WTC11 (cell line): Measurements from ENCODE around the gene BNC2. TPM values are rescaled to one million over a fixed set of nuclear protein-coding genes. Genes with fewer than 3 reads are reported as not detected.

Source experiments
- ATAC-seq: fragments of 200-7000 bp; cut with Tn5 transposase; 2 replicates; pipeline ENCODE4 v1.10.0; 2021; ENCODE audit warnings: mild to moderate bottlenecking, moderate library complexity
- CTCF ChIA-PET: fragments of 300-600 bp; sonication (Branson Sonifier 250); formaldehyde crosslinking; loops from one replicate; lab custom pipeline; 2021; ENCODE audit warnings: antibody characterized with exemption; lab: Charles Lee
- POLR2A ChIA-PET: fragments of 350-600 bp; sonication (Branson Sonifier 250); formaldehyde crosslinking; loops from one replicate; lab custom pipeline; 2021; ENCODE audit warnings: antibody characterized with exemption; lab: Charles Lee
- DNase-seq: peaks from one replicate; pipeline ENCODE4 v3.0.0; 2021; ENCODE audit warnings: low spot score
- H3K27ac Mint-ChIP-seq: 2 replicates; pipeline ENCODE4 v1.8.0; 2021; ENCODE audit warnings: mixed read lengths
- H3K27me3 Mint-ChIP-seq: 2 replicates; pipeline ENCODE4 v1.8.0; 2021; ENCODE audit warnings: low read depth, mild to moderate bottlenecking, moderate library complexity, mixed read lengths
- H3K36me3 Mint-ChIP-seq: 2 replicates; pipeline ENCODE4 v1.8.0; 2021; ENCODE audit warnings: mixed read lengths
- H3K4me1 Mint-ChIP-seq: 2 replicates; pipeline ENCODE4 v1.8.0; 2022; ENCODE audit warnings: mixed read lengths
- H3K4me3 Mint-ChIP-seq: 2 replicates; pipeline ENCODE4 v1.8.0; 2021; ENCODE audit warnings: mild to moderate bottlenecking, moderate library complexity, mixed read lengths
- H3K9me3 Mint-ChIP-seq: 2 replicates; pipeline ENCODE4 v1.8.0; 2021; ENCODE audit warnings: mixed read lengths
- CREB1 ChIP-seq: sonication (generic); formaldehyde crosslinking; IDR thresholded peaks from 2 replicates; pipeline ENCODE4 v1.8.0; 2023; ENCODE audit warnings: mild to moderate bottlenecking, missing genetic modification reagents
- ETV6 ChIP-seq: sonication (generic); formaldehyde crosslinking; IDR thresholded peaks from 2 replicates; pipeline ENCODE4 v1.8.1; 2022; ENCODE audit warnings: mild to moderate bottlenecking, missing genetic modification reagents
- FOXJ3 ChIP-seq: sonication (generic); formaldehyde crosslinking; IDR thresholded peaks from 2 replicates; pipeline ENCODE4 v1.9.0; 2021; ENCODE audit warnings: missing genetic modification reagents, mild to moderate bottlenecking, borderline replicate concordance
- GRHL2 ChIP-seq: fragments of 250-450 bp; sonication (Bioruptor Pico); IDR thresholded peaks from 2 replicates; pipeline ENCODE4 v1.8.0; 2022; ENCODE audit warnings: mild to moderate bottlenecking, moderate library complexity; ENCODE audit not compliant: insufficient replicate concordance, severe bottlenecking
- HMGA2 ChIP-seq: fragments of 250-450 bp; sonication (Bioruptor Pico); IDR thresholded peaks from 2 replicates; pipeline ENCODE4 v1.4.0; 2021; ENCODE audit warnings: mild to moderate bottlenecking, moderate library complexity
- JAZF1 ChIP-seq: fragments of 250-450 bp; sonication (Bioruptor Pico); IDR thresholded peaks from 2 replicates; pipeline ENCODE4 v1.9.0; 2021; ENCODE audit warnings: moderate library complexity, mild to moderate bottlenecking, inconsistent platforms
- JUN ChIP-seq: sonication (generic); formaldehyde crosslinking; IDR thresholded peaks from 2 replicates; pipeline ENCODE4 v1.8.0; 2023; ENCODE audit warnings: mild to moderate bottlenecking, missing genetic modification reagents
- NFE2L1 ChIP-seq: sonication (generic); formaldehyde crosslinking; IDR thresholded peaks from 2 replicates; pipeline ENCODE4 v1.8.1; 2023; ENCODE audit warnings: missing genetic modification reagents
- NR1H2 ChIP-seq: sonication (generic); formaldehyde crosslinking; IDR thresholded peaks from 2 replicates; pipeline ENCODE4 v1.9.0; 2021; ENCODE audit warnings: mild to moderate bottlenecking, moderate library complexity, missing genetic modification reagents
- PRRX2 ChIP-seq: fragments of 250-450 bp; sonication (Bioruptor Pico); IDR thresholded peaks from 2 replicates; pipeline ENCODE4 v1.8.0; 2021; ENCODE audit warnings: mild to moderate bottlenecking
- SMAD3 ChIP-seq: sonication (generic); formaldehyde crosslinking; IDR thresholded peaks from 2 replicates; pipeline ENCODE4 v1.8.0; 2022; ENCODE audit warnings: missing genetic modification reagents, mild to moderate bottlenecking, borderline replicate concordance
- ZBTB21 ChIP-seq: sonication (generic); formaldehyde crosslinking; IDR thresholded peaks from 2 replicates; pipeline ENCODE4 v1.8.1; 2023; ENCODE audit warnings: mild to moderate bottlenecking, missing genetic modification reagents, borderline replicate concordance
- ZNF317 ChIP-seq: sonication (generic); formaldehyde crosslinking; IDR thresholded peaks from 2 replicates; pipeline ENCODE4 v1.8.1; 2023; ENCODE audit warnings: low read depth, mild to moderate bottlenecking, moderate library complexity, missing genetic modification reagents, borderline replicate concordance
- ZNF423 ChIP-seq: fragments of 250-450 bp; sonication (Bioruptor Pico); IDR thresholded peaks from 2 replicates; pipeline ENCODE4 v2.1.2; 2022; ENCODE audit warnings: mild to moderate bottlenecking, moderate library complexity
- total RNA-seq: library from RNA; stranded (reverse); gene quantifications from 3 replicates; pipeline ENCODE4 v1.2.3, GENCODE V29; 2021
- TF ChIP-seq, protein P1 (sequence below): sonication (generic); formaldehyde crosslinking; IDR thresholded peaks from 2 replicates; pipeline ENCODE4 v1.8.1; 2023; ENCODE audit warnings: mild to moderate bottlenecking, missing genetic modification reagents, moderate library complexity
- TF ChIP-seq, protein P2 (sequence below): fragments of 250-450 bp; sonication (Bioruptor Pico); IDR thresholded peaks from 2 replicates; pipeline ENCODE4 v2.1.2; 2022; ENCODE audit warnings: mild to moderate bottlenecking, moderate library complexity
- TF ChIP-seq, protein P3 (sequence below): sonication (generic); formaldehyde crosslinking; IDR thresholded peaks from 2 replicates; pipeline ENCODE4 v1.8.1; 2022; ENCODE audit warnings: low read depth, missing genetic modification reagents, borderline replicate concordance
- TF ChIP-seq, protein P4 (sequence below): sonication (generic); formaldehyde crosslinking; IDR thresholded peaks from 2 replicates; pipeline ENCODE4 v1.8.1; 2023; ENCODE audit warnings: mild to moderate bottlenecking, missing genetic modification reagents
- TF ChIP-seq, protein P5 (sequence below): fragments of 250-450 bp; sonication (Bioruptor Pico); IDR thresholded peaks from 2 replicates; pipeline ENCODE4 v1.9.0; 2021; ENCODE audit warnings: mild to moderate bottlenecking
- TF ChIP-seq, protein P6 (sequence below): sonication (generic); formaldehyde crosslinking; IDR thresholded peaks from 2 replicates; pipeline ENCODE4 v1.8.1; 2023; ENCODE audit warnings: mild to moderate bottlenecking, missing genetic modification reagents
- TF ChIP-seq, protein P7 (sequence below): sonication (generic); formaldehyde crosslinking; IDR thresholded peaks from 2 replicates; pipeline ENCODE4 v1.8.0; 2022; ENCODE audit warnings: missing genetic modification reagents

BNC2 gene
- total RNA-seq, 1 experiment from 2014 or later: 33.3 TPM

DNA sequence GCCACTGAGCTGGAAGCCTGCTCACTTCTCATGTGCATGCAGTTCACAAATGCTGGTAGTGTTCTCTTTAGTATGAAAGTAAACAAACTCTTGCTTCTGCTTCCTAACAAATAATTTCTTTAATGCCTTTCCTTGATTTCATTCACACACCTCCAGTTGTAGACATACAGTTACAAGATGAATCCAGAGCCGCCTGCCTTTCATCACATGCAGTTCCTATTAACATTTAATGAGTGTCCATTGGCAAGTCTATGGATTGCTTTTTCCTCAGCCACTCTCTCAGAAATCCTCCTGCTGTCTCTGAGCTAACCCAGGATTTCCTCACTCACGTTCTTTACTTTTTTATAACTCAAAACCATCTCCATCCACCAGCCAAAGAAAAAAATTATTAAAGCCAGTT, 408.6 kb downstream of the BNC2 start:
- H3K4me3 Mint-ChIP-seq: peak overlapping the region; percentile 3; the same call in 1 of the 2 replicates
- POLR2A ChIA-PET: no interaction called here
- no peaks in the 10 kb centered on the region for H3K27me3 Mint-ChIP-seq
- peak; percentile 18; the same call in 1 of the 2 replicates for ATAC-seq
- no peaks in the 10 kb centered on the region for H3K9me3 Mint-ChIP-seq
- TF ChIP-seq PRRX2 (CRISPR knock-in tag): no peak
- no peak for TF ChIP-seq ZBTB21
- TF ChIP-seq, protein P1, sequence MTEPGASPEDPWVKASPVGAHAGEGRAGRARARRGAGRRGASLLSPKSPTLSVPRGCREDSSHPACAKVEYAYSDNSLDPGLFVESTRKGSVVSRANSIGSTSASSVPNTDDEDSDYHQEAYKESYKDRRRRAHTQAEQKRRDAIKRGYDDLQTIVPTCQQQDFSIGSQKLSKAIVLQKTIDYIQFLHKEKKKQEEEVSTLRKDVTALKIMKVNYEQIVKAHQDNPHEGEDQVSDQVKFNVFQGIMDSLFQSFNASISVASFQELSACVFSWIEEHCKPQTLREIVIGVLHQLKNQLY (CRISPR knock-in tag): no peak
- TF ChIP-seq, protein P2, sequence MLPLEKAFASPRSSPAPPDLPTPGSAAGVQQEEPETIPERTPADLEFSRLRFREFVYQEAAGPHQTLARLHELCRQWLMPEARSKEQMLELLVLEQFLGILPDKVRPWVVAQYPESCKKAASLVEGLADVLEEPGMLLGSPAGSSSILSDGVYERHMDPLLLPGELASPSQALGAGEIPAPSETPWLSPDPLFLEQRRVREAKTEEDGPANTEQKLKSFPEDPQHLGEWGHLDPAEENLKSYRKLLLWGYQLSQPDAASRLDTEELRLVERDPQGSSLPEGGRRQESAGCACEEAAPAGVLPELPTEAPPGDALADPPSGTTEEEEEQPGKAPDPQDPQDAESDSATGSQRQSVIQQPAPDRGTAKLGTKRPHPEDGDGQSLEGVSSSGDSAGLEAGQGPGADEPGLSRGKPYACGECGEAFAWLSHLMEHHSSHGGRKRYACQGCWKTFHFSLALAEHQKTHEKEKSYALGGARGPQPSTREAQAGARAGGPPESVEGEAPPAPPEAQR: no peak
- TF ChIP-seq FOXJ3 (CRISPR knock-in tag): no peak
- H3K27ac Mint-ChIP-seq: peak overlapping the region; percentile 91
- CTCF ChIA-PET: no interaction called here
- DNase-seq: no peak
- H3K4me1 Mint-ChIP-seq: peaks cover 42% of the 10 kb centered on the region
- H3K36me3 Mint-ChIP-seq: no peaks in the 10 kb centered on the region

DNA sequence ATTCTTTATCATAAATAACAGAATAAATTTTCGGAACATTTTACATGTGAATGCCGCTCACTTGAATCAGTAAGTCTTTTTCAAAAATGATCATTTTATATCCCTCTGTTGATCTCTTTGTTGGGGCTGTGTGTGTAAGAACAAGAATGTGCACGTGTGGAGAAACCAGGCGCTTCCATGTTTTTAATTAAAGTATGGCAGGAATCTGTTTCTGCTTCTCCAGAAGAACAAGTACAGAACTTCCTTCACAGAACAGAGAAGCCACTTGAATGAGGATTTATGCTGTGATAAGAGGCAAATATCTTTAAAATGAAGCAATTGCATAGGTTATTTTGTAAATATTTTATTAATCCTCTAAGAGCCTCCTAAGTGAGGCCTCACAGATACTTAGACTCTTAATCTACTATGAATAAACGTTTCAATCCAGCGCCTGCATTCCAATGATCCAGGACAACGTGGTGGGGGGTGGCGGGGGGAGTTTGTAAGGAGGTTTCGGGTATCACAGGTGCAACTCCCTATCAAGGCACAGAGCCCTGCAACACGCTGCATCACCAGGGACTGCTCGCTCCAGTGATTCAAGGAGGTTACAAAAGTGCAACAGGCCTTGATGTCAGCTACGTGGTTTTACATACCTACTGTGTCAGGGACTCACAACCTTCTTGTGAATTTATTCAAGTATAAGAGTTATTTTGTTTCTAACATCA, 409.2 kb downstream of the BNC2 start:
- ChIA-PET CTCF (no interaction called here), POLR2A (no interaction called here)
- Mint-ChIP-seq H3K36me3 (no peaks in the 10 kb centered on the region), H3K9me3 (no peaks in the 10 kb centered on the region), H3K4me3 (no peak overlapping the region), H3K4me1 (peaks cover 45% of the 10 kb centered on the region), H3K27me3 (no peaks in the 10 kb centered on the region), H3K27ac (peak overlapping the region; percentile 91)
- DNase-seq (peak; percentile 60), ATAC-seq (peak; percentile 91)
- TF ChIP-seq NFE2L1 (CRISPR knock-in tag) (no peak), ZNF423 (CRISPR knock-in tag) (no peak), SMAD3 (CRISPR knock-in tag) (no peak)

DNA sequence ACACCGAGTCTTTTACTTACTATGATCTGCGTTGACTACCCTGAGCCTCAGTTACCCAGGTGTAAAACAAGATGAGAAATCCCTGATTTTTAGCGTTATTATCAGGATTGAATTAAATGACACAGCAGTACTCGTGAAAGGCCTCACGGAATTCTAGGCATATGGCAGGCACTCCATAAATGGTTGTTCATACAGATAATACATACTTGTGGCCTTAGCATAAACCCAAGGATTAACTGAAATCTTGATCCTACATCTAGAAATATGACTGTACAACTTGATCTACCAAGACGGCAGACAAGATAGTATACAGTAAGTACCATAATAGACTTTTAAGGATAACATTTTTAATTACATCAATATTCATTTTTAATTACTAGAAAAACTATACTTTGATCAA, 409.8 kb downstream of the BNC2 start:
- H3K36me3 Mint-ChIP-seq: no peaks in the 10 kb centered on the region
- H3K27ac Mint-ChIP-seq: peak overlapping the region; percentile 39
- POLR2A ChIA-PET: no interaction called here
- H3K4me3 Mint-ChIP-seq: no peak overlapping the region
- CTCF ChIA-PET: no interaction called here
- no peak for ATAC-seq
- peaks cover 49% of the 10 kb centered on the region for H3K4me1 Mint-ChIP-seq
- no peaks in the 10 kb centered on the region for H3K27me3 Mint-ChIP-seq
- H3K9me3 Mint-ChIP-seq: no peaks in the 10 kb centered on the region
- no peak for DNase-seq
- TF ChIP-seq JAZF1: no peak
- no peak for TF ChIP-seq ETV6
- TF ChIP-seq, protein P3, sequence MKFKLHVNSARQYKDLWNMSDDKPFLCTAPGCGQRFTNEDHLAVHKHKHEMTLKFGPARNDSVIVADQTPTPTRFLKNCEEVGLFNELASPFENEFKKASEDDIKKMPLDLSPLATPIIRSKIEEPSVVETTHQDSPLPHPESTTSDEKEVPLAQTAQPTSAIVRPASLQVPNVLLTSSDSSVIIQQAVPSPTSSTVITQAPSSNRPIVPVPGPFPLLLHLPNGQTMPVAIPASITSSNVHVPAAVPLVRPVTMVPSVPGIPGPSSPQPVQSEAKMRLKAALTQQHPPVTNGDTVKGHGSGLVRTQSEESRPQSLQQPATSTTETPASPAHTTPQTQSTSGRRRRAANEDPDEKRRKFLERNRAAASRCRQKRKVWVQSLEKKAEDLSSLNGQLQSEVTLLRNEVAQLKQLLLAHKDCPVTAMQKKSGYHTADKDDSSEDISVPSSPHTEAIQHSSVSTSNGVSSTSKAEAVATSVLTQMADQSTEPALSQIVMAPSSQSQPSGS (CRISPR knock-in tag): no peak
- TF ChIP-seq, protein P4, sequence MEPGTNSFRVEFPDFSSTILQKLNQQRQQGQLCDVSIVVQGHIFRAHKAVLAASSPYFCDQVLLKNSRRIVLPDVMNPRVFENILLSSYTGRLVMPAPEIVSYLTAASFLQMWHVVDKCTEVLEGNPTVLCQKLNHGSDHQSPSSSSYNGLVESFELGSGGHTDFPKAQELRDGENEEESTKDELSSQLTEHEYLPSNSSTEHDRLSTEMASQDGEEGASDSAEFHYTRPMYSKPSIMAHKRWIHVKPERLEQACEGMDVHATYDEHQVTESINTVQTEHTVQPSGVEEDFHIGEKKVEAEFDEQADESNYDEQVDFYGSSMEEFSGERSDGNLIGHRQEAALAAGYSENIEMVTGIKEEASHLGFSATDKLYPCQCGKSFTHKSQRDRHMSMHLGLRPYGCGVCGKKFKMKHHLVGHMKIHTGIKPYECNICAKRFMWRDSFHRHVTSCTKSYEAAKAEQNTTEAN (CRISPR knock-in tag): no peak
- TF ChIP-seq, protein P5, sequence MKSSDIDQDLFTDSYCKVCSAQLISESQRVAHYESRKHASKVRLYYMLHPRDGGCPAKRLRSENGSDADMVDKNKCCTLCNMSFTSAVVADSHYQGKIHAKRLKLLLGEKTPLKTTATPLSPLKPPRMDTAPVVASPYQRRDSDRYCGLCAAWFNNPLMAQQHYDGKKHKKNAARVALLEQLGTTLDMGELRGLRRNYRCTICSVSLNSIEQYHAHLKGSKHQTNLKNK (CRISPR knock-in tag): no peak
- no peak for TF ChIP-seq ZNF423 (CRISPR knock-in tag)
- TF ChIP-seq, protein P6, sequence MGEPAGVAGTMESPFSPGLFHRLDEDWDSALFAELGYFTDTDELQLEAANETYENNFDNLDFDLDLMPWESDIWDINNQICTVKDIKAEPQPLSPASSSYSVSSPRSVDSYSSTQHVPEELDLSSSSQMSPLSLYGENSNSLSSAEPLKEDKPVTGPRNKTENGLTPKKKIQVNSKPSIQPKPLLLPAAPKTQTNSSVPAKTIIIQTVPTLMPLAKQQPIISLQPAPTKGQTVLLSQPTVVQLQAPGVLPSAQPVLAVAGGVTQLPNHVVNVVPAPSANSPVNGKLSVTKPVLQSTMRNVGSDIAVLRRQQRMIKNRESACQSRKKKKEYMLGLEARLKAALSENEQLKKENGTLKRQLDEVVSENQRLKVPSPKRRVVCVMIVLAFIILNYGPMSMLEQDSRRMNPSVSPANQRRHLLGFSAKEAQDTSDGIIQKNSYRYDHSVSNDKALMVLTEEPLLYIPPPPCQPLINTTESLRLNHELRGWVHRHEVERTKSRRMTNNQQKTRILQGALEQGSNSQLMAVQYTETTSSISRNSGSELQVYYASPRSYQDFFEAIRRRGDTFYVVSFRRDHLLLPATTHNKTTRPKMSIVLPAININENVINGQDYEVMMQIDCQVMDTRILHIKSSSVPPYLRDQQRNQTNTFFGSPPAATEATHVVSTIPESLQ (CRISPR knock-in tag): no peak
- TF ChIP-seq GRHL2 (CRISPR knock-in tag): no peak
- TF ChIP-seq CREB1 (CRISPR knock-in tag): no peak
- TF ChIP-seq ZBTB21: no peak
- no peak for TF ChIP-seq HMGA2 (CRISPR knock-in tag)
- no peak for TF ChIP-seq ZNF317
- TF ChIP-seq, protein P7, sequence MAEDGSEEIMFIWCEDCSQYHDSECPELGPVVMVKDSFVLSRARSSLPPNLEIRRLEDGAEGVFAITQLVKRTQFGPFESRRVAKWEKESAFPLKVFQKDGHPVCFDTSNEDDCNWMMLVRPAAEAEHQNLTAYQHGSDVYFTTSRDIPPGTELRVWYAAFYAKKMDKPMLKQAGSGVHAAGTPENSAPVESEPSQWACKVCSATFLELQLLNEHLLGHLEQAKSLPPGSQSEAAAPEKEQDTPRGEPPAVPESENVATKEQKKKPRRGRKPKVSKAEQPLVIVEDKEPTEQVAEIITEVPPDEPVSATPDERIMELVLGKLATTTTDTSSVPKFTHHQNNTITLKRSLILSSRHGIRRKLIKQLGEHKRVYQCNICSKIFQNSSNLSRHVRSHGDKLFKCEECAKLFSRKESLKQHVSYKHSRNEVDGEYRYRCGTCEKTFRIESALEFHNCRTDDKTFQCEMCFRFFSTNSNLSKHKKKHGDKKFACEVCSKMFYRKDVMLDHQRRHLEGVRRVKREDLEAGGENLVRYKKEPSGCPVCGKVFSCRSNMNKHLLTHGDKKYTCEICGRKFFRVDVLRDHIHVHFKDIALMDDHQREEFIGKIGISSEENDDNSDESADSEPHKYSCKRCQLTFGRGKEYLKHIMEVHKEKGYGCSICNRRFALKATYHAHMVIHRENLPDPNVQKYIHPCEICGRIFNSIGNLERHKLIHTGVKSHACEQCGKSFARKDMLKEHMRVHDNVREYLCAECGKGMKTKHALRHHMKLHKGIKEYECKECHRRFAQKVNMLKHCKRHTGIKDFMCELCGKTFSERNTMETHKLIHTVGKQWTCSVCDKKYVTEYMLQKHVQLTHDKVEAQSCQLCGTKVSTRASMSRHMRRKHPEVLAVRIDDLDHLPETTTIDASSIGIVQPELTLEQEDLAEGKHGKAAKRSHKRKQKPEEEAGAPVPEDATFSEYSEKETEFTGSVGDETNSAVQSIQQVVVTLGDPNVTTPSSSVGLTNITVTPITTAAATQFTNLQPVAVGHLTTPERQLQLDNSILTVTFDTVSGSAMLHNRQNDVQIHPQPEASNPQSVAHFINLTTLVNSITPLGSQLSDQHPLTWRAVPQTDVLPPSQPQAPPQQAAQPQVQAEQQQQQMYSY (CRISPR knock-in tag): no peak
- no peak for TF ChIP-seq NR1H2 (CRISPR knock-in tag)
- no peak for TF ChIP-seq JUN (CRISPR knock-in tag)
